WTC11 (cell line): ENCODE results near the gene MUC20. TPM values are rescaled to one million over a fixed set of nuclear protein-coding genes. Genes with fewer than 3 reads are reported as not detected.
"Not testable (repeated sequence)": the region's sequence is repeated elsewhere in the genome, so short reads cannot be mapped to it uniquely, and the experiment has no call there.

ENCODE experiments used
- ATAC-seq: fragments of 200-7000 bp; cut with Tn5 transposase; 2 replicates; pipeline ENCODE4 v1.10.0; 2021; ENCODE audit warnings: mild to moderate bottlenecking, moderate library complexity
- CTCF ChIA-PET: fragments of 300-600 bp; sonication (Branson Sonifier 250); formaldehyde crosslinking; loops from one replicate; lab custom pipeline; 2021; ENCODE audit warnings: antibody characterized with exemption; lab: Charles Lee
- POLR2A ChIA-PET: fragments of 350-600 bp; sonication (Branson Sonifier 250); formaldehyde crosslinking; loops from one replicate; lab custom pipeline; 2021; ENCODE audit warnings: antibody characterized with exemption; lab: Charles Lee
- DNase-seq: peaks from one replicate; pipeline ENCODE4 v3.0.0; 2021; ENCODE audit warnings: low spot score
- H3K27ac Mint-ChIP-seq: 2 replicates; pipeline ENCODE4 v1.8.0; 2021; ENCODE audit warnings: mixed read lengths
- H3K27me3 Mint-ChIP-seq: 2 replicates; pipeline ENCODE4 v1.8.0; 2021; ENCODE audit warnings: low read depth, mild to moderate bottlenecking, moderate library complexity, mixed read lengths
- H3K36me3 Mint-ChIP-seq: 2 replicates; pipeline ENCODE4 v1.8.0; 2021; ENCODE audit warnings: mixed read lengths
- H3K4me1 Mint-ChIP-seq: 2 replicates; pipeline ENCODE4 v1.8.0; 2022; ENCODE audit warnings: mixed read lengths
- H3K4me3 Mint-ChIP-seq: 2 replicates; pipeline ENCODE4 v1.8.0; 2021; ENCODE audit warnings: mild to moderate bottlenecking, moderate library complexity, mixed read lengths
- H3K9me3 Mint-ChIP-seq: 2 replicates; pipeline ENCODE4 v1.8.0; 2021; ENCODE audit warnings: mixed read lengths
- total RNA-seq: library from RNA; stranded (reverse); gene quantifications from 3 replicates; pipeline ENCODE4 v1.2.3, GENCODE V29; 2021
- TF ChIP-seq, protein P1 (sequence below): sonication (generic); formaldehyde crosslinking; IDR thresholded peaks from 2 replicates; pipeline ENCODE4 v1.8.1; 2023; ENCODE audit warnings: mild to moderate bottlenecking, missing genetic modification reagents
- TF ChIP-seq, protein P2 (sequence below): sonication (generic); formaldehyde crosslinking; IDR thresholded peaks from 2 replicates; pipeline ENCODE4 v1.8.0; 2022; ENCODE audit warnings: mild to moderate bottlenecking, missing genetic modification reagents
- TF ChIP-seq, protein P3 (sequence below): sonication (generic); formaldehyde crosslinking; IDR thresholded peaks from 2 replicates; pipeline ENCODE4 v1.8.0; 2022; ENCODE audit warnings: mild to moderate bottlenecking, missing genetic modification reagents
- TF ChIP-seq, protein P4 (sequence below): sonication (generic); formaldehyde crosslinking; IDR thresholded peaks from 2 replicates; pipeline ENCODE4 v1.8.1; 2022; ENCODE audit warnings: mild to moderate bottlenecking, moderate library complexity, missing genetic modification reagents
- TF ChIP-seq, protein P5 (sequence below): fragments of 200-600 bp; IDR thresholded peaks from 2 replicates; pipeline ENCODE4 v1.8.0; 2022; ENCODE audit warnings: antibody characterized with exemption
- TF ChIP-seq, protein P6 (sequence below): fragments of 250-450 bp; sonication (Bioruptor Pico); IDR thresholded peaks from 2 replicates; pipeline ENCODE4 v1.9.0; 2021; ENCODE audit warnings: mild to moderate bottlenecking
- TF ChIP-seq, protein P7 (sequence below): fragments of 250-450 bp; sonication (Bioruptor Pico); IDR thresholded peaks from 2 replicates; pipeline ENCODE4 v1.9.0; 2021; ENCODE audit warnings: mild to moderate bottlenecking, borderline replicate concordance

MUC20 gene
- total RNA-seq, 1 experiment from 2014 or later, result 0.77 TPM

DNA sequence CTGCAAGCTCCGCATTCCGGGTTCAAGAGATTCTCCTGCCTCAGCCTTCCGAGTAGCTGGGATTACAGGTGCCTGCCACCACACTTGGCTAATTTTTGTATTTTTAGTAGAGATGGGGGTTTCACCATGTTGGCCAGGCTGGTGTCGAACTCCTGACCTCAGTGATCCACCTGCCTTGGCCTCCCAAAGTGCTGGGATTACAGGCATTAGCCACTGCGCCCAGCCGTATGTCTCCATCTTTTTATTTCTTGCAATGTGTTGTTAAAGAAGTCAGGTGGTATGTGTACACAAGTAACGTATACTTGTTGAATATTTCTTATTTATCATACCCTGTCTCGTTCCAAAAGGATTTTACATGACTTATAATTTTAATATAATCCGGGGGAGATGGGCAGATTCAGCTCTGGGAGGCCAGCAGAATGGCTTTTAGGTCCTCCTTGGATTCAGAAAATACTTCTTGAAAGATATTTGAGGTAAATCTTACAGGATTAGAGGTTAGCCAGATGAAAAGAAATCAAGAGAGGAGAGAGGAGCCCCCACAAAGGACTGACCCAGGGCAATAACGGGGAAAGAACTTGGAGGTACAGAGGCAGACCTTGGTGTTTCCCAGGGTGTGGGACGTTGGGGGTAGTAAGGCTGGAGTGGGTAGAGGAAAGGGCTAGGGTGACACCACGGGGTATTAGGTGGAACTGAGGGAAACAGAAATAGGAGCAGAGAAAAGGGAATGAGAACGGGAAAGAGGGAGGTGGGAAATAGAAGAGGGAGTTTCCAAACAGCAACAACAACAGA lies 27.2 kb upstream of the MUC20 start:
- H3K27me3 Mint-ChIP-seq, result no peaks in the 10 kb centered on the region
- no peak overlapping the region for H3K4me3 Mint-ChIP-seq
- ChIA-PET POLR2A (no interaction called here), CTCF (interaction anchor here (0.7 kb wide), 1 partner anchor 196 kb away, joined by 5 read pairs; no protein-coding TSS in a partner anchor)
- DNase-seq, result no peak
- H3K9me3 Mint-ChIP-seq, result no peaks in the 10 kb centered on the region
- H3K27ac Mint-ChIP-seq, result no peak overlapping the region
- peaks cover 24% of the 10 kb centered on the region for H3K4me1 Mint-ChIP-seq
- ATAC-seq, result no peak
- peaks cover 15% of the 10 kb centered on the region for H3K36me3 Mint-ChIP-seq
- TF ChIP-seq, protein P1, sequence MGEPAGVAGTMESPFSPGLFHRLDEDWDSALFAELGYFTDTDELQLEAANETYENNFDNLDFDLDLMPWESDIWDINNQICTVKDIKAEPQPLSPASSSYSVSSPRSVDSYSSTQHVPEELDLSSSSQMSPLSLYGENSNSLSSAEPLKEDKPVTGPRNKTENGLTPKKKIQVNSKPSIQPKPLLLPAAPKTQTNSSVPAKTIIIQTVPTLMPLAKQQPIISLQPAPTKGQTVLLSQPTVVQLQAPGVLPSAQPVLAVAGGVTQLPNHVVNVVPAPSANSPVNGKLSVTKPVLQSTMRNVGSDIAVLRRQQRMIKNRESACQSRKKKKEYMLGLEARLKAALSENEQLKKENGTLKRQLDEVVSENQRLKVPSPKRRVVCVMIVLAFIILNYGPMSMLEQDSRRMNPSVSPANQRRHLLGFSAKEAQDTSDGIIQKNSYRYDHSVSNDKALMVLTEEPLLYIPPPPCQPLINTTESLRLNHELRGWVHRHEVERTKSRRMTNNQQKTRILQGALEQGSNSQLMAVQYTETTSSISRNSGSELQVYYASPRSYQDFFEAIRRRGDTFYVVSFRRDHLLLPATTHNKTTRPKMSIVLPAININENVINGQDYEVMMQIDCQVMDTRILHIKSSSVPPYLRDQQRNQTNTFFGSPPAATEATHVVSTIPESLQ, result no peak
- TF ChIP-seq, protein P2, sequence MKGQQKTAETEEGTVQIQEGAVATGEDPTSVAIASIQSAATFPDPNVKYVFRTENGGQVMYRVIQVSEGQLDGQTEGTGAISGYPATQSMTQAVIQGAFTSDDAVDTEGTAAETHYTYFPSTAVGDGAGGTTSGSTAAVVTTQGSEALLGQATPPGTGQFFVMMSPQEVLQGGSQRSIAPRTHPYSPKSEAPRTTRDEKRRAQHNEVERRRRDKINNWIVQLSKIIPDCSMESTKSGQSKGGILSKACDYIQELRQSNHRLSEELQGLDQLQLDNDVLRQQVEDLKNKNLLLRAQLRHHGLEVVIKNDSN, result no peak
- TF ChIP-seq, protein P3, sequence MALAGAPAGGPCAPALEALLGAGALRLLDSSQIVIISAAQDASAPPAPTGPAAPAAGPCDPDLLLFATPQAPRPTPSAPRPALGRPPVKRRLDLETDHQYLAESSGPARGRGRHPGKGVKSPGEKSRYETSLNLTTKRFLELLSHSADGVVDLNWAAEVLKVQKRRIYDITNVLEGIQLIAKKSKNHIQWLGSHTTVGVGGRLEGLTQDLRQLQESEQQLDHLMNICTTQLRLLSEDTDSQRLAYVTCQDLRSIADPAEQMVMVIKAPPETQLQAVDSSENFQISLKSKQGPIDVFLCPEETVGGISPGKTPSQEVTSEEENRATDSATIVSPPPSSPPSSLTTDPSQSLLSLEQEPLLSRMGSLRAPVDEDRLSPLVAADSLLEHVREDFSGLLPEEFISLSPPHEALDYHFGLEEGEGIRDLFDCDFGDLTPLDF (CRISPR knock-in tag), result no peak
- TF ChIP-seq, protein P4, sequence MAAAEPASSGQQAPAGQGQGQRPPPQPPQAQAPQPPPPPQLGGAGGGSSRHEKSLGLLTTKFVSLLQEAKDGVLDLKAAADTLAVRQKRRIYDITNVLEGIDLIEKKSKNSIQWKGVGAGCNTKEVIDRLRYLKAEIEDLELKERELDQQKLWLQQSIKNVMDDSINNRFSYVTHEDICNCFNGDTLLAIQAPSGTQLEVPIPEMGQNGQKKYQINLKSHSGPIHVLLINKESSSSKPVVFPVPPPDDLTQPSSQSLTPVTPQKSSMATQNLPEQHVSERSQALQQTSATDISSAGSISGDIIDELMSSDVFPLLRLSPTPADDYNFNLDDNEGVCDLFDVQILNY, result no peak
- TF ChIP-seq, protein P5, sequence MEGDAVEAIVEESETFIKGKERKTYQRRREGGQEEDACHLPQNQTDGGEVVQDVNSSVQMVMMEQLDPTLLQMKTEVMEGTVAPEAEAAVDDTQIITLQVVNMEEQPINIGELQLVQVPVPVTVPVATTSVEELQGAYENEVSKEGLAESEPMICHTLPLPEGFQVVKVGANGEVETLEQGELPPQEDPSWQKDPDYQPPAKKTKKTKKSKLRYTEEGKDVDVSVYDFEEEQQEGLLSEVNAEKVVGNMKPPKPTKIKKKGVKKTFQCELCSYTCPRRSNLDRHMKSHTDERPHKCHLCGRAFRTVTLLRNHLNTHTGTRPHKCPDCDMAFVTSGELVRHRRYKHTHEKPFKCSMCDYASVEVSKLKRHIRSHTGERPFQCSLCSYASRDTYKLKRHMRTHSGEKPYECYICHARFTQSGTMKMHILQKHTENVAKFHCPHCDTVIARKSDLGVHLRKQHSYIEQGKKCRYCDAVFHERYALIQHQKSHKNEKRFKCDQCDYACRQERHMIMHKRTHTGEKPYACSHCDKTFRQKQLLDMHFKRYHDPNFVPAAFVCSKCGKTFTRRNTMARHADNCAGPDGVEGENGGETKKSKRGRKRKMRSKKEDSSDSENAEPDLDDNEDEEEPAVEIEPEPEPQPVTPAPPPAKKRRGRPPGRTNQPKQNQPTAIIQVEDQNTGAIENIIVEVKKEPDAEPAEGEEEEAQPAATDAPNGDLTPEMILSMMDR, result no peak
- TF ChIP-seq, protein P6, sequence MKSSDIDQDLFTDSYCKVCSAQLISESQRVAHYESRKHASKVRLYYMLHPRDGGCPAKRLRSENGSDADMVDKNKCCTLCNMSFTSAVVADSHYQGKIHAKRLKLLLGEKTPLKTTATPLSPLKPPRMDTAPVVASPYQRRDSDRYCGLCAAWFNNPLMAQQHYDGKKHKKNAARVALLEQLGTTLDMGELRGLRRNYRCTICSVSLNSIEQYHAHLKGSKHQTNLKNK (CRISPR knock-in tag), result no peak
- TF ChIP-seq, protein P7, sequence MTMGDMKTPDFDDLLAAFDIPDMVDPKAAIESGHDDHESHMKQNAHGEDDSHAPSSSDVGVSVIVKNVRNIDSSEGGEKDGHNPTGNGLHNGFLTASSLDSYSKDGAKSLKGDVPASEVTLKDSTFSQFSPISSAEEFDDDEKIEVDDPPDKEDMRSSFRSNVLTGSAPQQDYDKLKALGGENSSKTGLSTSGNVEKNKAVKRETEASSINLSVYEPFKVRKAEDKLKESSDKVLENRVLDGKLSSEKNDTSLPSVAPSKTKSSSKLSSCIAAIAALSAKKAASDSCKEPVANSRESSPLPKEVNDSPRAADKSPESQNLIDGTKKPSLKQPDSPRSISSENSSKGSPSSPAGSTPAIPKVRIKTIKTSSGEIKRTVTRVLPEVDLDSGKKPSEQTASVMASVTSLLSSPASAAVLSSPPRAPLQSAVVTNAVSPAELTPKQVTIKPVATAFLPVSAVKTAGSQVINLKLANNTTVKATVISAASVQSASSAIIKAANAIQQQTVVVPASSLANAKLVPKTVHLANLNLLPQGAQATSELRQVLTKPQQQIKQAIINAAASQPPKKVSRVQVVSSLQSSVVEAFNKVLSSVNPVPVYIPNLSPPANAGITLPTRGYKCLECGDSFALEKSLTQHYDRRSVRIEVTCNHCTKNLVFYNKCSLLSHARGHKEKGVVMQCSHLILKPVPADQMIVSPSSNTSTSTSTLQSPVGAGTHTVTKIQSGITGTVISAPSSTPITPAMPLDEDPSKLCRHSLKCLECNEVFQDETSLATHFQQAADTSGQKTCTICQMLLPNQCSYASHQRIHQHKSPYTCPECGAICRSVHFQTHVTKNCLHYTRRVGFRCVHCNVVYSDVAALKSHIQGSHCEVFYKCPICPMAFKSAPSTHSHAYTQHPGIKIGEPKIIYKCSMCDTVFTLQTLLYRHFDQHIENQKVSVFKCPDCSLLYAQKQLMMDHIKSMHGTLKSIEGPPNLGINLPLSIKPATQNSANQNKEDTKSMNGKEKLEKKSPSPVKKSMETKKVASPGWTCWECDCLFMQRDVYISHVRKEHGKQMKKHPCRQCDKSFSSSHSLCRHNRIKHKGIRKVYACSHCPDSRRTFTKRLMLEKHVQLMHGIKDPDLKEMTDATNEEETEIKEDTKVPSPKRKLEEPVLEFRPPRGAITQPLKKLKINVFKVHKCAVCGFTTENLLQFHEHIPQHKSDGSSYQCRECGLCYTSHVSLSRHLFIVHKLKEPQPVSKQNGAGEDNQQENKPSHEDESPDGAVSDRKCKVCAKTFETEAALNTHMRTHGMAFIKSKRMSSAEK, result no peak

DNA sequence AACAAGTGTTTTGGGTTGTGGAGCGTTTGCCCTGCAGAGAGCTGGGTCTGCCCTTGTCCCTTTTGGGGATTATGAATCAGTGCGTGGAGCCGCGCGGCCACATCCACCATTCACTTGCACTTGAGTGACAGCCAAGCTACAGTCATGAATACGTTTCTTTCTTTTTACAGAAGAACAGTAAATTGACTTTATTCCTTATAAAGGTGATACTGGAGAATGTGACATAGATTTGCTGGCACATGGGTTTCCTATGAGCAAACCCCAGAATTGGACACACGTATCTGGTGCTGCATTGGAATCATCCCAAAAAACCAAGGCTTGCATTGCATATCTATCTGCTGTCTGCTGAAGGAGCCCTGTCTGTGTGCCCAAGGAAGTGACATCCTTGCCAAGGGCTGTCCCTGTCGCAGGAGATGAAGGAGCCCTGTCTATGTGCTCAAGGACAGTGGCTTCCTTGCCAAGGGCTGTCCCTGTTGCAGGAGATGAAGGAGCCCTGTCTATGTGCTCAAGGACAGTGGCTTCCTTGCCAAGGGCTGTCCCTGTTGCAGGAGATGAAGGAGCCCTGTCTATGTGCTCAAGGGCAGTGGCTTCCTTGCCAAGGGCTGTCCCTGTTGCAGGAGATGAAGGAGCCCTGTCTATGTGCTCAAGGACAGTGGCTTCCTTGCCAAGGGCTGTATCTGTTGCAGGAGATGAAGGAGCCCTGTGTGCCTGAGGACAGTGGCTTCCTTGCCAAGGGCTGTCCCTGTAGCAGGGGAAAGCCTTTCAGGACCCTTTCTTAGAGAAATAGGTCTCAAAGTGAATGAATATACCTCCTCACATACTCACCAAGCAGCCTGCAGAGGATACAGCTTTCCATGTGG lies 26.3 kb upstream of the MUC20 start:
- DNase-seq, H3K9me3 Mint-ChIP-seq, H3K27me3 Mint-ChIP-seq, H3K27ac Mint-ChIP-seq, H3K4me3 Mint-ChIP-seq, CTCF ChIA-PET, ATAC-seq, H3K36me3 Mint-ChIP-seq, POLR2A ChIA-PET: not testable (repeated sequence)
- H3K4me1 Mint-ChIP-seq, result peaks cover 29% of the 10 kb centered on the region
